Measurements from ENCODE around the gene NR3C1.

The NR3C1 gene

DNA sequence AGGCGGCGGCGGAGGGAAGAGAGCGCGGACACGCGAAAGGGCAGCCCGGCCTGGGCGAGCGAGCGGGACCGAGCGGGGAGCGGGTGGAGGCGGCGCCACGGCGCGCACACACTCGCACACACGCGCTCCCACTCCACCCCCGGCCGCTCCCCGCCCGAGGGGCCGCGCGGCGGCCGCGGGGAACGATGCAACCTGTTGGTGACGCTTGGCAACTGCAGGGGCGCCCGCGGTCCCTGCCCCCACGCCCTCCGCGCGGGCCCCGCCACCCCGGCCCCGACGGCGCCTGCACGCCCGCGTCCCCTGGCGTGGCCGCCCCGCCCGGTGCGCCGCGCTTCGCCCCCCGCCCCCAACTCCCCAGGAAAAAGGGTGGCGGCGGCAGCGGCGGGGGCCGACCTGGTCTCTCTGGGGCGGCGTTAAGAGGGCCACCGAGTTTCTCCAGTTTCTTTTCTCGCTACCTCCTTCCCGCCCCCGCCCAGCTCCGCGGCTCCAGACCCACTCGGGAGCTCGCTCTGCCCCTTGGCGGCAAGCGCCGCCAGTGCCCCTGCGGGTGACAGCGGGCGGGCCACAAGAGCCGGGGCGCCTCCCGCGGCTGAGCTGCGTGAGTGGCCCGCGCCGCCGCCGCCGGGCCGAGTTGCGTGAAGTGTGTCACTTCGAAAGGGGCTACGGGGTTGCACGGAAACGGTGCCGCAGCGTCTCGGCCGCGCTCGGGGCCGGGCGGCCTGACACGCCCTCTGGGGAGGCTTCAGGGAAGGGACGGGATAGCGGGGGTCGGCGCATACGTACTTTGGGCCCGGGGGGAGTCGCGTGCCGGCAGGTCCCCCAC, at the start of gene NR3C1:
NR3C1 (minus strand) TSS at position 94 of the 823 bp plus-strand sequence. CDS start 2,847 bp downstream, outside the sequence.
- DNase-seq = peak; percentile 85

DNA sequence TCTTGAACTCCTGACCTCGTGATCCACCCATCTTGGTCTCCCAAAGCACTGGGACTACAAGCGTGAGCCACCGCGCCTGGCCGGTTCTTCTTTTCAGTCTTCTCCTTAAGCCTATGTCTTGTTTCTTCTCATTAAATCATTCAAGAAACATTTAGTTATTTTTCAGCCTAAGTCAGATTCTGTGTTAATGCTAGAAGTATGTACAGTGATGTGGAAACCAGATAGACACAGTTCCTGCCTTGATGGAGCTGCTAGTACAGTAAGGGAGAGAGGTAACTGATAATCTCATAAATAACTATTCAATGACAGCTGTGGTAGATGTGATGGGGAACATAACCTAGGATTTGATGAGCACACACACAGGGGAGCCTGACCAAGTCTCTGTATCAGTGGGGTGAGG, 46.3 kb upstream of the NR3C1 start:
- DNase-seq = no peak

DNA sequence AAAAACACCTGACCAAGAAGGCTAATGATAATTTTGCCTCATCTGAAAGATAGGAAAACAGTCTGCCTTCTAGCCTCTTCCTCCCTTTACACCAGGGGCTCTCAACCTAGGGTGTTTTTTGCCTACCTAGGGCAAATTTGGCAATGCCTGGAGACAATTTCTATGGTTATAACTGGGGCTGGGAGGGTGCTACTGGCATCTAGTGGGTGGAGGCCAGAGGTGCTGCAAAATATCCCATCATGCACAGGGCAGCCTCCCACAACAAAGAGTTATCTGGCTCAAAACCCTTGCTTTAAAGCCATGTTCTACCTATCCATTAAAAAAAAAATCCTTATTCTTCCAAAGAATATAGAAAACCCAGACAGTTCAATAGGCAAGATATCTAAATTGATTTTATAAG, 45.0 kb upstream of the NR3C1 start:
- DNase-seq = peak; percentile 4

DNA sequence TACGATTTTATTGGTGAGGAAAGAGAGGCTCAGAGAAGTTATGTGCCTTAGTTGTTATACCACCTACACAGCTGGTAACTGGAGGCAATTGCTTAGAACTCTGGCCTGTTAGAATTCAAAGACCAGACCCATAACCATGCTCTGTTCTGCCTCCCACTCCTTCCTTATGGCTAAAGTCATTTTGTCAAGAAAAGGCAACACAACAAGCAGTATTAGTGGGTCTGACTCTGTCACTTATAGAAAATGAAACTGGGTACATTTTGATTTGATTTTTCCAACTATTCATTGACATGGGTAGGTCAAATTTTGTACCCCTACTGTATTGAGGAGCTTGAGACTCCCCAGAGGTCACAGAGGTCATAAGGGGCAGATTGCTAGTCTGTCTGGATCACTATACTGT, 44.5 kb upstream of the NR3C1 start:
- DNase-seq = no peak

DNA sequence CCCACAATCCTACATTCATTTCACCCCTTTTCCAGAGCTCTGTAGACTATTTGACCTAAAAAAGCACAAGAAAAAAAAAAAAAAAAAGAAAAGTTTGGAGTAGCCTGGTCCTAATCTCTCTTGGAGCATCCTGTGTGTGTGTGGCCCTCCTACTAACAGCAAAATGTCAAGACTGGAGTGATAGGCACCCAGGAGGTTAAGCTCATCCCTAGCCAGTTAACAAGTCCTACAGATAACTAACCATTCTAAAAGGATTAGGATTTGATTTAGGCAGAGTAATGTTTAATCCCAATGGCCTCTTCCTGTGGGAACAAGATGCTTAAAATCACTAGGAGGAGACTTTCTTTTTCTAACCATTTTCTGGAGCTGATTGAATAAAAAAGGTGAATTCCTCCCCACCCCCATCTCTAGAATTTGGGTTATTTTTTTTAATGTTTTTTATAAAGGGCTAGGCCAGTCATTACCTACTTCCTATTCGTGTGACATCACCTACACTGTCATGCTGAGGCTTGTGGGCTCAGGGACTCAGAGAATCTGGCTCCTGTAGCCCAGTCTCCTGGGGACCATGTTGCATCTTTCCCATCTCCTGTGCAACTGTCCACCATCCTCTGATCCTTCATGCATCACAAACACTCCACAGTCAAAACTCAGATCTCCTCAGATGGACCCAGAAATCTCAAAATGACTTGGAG, 43.2 kb upstream of the NR3C1 start:
- DNase-seq = no peak

DNA sequence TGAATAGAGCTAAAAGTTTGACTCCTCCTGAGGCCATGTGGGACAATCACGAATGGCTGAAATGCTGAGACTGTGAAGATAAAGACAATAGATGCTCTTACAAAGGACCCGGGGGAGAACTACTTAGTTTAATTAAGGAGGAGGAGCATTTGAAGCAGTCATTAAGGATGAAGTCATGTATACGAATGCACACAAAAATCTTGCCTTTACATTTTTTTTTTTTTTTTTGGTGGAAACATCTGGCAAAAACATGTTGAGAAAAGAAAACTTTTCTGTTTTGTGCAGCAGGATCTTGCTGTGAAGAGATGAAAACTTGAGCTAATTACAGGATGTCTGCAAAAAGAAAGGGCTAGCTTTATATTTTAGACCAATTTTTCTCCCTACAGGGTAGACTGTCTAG, 42.3 kb upstream of the NR3C1 start:
- DNase-seq = no peak

DNA sequence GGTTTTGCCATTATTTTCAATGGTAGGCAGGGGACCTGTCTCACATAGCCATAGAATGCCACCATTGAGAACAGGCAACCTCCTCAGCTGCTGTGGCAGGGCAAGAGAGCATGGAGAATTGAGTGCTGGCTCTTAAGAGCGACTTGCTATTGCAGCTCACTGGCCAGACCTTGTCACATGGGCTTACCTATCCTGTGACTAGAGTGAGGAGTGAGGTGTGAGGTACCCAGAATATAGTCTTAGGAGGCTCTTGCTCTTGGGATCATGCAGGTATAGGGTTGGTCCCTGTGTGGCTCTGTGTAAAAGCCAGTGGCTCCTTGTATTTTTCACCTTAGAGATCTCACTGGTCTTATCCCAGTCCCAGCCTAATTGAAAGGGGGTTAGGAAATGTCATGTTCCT, 39.8 kb upstream of the NR3C1 start:
- no peak for DNase-seq

DNA sequence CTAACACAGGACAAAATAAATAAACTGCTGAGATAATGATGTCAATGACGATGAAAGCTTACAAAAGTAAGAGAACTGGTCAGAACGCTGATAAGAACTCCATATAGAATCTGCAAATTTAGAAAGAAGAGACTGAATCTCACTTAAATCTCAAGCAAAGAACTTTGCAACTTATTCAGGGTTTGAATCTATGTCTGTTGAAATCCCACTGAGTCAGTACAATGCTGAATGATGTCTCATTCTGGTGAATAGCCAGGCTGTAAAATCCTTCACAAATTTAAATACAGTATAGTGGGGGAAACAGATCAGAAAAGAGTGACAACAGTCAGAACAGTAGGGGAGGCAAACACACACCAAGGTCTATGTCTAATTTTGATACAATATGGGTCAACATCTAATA, 38.9 kb upstream of the NR3C1 start:
- DNase-seq = no peak

DNA sequence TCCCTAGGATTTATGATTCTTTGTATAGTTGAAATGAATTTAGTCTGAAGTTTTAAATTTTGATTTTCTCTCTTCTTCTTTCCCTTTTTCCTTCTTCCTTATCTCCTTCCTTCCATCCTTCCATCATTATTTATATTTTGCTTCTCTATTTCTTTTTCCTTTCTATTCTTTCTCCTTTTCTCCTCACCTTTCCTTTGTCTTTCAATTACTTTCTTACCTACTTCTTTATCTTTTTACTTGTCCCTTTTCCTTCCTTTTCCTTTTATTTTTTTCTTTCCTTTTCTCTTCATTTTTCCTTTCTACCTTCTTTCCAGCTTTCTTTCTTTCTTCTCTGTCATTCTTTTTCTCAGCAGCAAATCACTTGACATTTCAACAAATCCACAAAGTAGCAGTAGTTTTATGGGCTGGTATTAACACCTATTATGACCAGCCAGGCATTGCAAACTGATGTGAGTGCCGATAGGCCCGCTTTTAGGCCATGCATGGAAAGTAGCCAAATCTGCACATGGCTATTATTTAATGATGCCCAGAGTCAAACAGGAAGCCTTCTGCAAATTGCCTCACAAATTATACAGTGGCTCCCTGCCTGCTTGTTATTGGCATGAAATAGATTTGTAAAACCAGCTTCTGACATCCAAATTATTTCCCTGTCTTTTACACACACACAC, 37.1 kb upstream of the NR3C1 start:
- DNase-seq = no peak

DNA sequence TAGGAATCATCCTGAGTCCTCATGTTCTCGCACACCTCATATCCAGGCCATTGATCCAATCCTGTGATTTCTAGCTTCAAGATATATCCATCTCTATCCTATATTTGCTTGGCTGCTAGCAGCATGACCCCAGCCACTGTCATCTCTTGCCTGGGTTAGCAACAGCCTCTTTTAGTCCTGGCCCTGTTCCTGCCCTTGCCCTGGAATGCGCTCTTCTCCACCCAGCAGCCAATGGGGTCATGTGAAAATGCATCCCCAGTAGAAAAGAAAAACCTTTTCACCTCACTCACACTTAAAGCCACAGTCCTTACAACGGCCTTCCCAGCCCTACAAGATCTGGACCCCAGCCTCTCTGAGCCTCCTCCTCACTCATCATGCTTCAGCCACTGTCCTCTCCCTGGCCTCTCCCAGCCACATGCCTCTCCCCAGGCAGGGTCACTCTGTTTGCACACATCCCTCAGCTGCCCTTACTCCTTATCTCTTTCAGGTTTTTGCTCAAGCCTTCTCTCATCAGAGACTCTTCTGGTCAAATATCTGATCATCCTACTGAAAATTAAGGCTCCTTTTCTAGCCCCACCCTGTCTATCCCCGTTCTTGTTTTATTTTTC, 34.3 kb upstream of the NR3C1 start:
- DNase-seq = no peak

DNA sequence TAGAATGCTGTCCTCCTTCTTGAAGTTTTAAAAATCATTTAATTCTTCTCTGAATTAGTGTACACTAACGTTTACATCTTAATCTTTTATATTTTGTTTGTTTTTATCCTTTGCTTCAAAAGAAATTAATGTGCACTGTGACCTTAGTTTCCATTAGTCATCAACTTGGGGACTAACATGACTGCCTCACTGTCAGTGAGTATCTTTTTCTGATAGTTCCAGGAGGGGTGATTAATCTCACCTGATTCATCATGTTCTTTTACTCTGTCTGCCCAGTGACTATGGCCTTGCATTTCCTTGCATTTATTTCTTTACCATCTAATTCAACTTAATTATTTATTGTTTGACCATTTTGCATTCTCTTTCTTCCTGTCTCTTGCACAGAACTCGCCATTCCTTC, 33.4 kb upstream of the NR3C1 start:
- DNase-seq = no peak

DNA sequence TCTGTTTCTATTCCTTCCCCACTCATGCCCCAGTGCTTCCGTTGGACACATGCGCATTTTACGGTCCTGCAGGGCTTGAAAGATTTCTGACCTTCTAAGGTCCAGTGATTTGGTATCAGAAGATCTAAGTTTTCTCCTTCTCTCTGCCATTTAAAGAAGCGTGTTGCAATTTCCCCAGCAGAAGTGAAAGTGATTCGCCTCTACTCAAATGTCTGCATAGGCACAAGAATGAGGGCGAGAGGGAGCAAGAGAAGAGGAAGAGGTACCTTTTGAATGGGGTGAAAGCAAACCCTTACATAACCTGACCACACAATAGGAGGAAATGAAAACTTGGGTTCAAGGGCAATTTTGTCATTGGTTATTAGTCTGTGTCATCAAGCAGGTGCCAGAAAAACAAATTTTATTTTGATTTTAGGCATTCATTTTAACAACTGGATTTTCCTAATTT, 31.7 kb upstream of the NR3C1 start:
- DNase-seq = peak; percentile 28

DNA sequence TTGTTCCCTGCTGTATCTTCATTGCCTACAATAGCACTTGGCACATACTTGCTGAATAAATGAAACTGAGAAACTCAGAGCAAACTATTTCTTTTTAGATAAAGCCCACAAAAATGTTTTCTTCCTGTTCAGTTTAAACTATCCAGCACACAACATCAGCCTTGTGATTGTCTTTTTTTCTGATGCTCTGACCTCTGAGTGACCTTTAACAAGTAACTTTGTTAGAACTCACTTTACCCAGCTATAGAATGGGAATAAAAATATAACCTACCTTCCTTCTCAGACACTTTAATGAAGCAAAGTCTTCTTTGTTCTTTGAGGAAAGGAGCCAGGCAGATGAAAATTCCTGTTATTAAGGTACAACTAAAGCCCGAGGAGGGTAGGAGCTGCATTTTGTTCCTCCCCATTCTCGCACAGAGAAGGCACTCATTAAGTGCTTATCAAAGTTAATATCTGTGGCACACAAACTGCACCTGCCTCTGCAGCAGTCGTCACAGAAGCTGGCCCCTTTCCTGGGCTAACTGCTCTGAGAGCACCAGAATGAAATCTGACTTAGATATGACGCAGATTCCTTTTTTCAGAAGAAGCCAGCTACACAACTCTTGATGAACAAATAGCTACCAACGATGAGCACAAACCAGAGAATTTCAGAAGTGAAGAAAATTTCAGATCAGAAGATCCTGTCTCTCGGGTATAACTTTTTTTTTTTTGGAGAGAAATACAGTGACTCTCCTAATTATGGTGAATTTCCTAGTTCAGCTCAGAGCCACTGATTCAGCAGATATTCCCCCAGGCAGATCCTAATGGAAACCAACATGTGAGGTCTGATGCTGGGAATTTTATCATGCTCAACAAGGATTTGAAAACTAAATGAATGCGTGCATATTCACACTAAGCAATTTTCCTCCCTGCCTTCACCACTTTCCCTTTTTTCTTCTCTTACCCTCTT, 31.0 kb upstream of the NR3C1 start:
- no peak for DNase-seq

DNA sequence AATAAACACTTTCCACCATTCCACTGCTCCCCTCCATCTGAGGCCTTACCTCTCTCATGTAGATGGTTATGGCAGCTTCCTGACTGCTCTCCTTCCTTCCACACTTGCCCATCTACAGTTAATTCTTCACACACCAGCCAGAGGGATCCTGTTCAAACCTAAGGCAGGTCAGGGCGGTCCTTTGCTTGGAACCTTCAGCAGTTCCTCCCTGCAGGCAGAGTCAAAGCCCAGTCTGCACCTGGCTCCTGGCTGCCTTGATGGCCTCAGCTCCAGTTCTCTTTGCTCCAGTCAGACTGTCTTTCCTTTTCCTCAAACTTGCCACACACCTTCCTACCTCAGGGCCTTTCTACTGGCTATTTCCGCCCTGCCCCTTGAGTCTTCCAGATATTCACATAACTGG, 30.2 kb upstream of the NR3C1 start:
- no peak for DNase-seq

DNA sequence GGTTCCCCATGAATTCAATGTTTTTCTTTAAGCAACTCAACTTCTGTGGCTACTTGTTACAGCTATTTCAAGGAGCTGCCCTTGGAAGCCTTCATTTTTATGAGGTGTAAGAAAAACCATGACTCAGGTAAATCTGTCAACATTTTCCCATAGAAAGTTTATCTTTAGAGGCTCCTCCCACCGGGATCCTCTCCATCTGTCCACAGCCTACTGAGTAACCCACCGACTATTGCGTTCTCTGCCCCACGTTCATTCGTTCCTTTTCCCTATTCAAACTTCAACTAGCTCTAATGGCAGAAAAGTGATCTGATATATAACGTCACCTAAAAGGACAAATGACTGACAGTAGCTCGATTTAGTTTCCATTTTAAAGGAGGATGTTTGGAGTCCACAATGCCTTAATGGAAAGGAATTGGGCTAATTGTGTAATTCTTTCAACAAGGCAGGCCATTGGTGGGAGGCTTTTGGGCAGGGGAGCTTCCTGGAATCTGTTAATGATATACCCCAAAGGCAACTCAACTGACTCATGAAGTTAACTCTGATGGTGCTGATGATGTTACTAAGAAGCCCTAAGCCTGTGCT, 29.3 kb upstream of the NR3C1 start:
- DNase-seq = no peak

DNA sequence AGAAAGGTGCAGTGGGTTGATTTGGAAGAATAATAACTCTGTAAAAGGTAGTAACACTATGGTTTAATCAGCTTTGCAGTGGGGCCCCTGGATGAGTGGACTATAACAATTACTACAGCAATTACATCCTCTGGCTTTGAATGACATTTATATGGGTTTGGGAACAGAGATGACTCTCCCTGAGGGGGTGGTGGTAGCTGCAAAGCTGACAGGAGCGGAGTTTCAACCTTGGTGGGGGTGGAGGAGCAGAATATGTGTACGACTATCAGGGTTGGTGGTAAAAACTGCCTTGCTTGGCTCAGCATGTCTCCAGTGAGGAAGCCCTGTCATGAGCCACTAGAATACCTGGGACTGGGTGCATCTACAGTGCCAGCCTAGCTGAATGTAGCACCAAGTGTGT, 28.3 kb upstream of the NR3C1 start:
- no peak for DNase-seq

DNA sequence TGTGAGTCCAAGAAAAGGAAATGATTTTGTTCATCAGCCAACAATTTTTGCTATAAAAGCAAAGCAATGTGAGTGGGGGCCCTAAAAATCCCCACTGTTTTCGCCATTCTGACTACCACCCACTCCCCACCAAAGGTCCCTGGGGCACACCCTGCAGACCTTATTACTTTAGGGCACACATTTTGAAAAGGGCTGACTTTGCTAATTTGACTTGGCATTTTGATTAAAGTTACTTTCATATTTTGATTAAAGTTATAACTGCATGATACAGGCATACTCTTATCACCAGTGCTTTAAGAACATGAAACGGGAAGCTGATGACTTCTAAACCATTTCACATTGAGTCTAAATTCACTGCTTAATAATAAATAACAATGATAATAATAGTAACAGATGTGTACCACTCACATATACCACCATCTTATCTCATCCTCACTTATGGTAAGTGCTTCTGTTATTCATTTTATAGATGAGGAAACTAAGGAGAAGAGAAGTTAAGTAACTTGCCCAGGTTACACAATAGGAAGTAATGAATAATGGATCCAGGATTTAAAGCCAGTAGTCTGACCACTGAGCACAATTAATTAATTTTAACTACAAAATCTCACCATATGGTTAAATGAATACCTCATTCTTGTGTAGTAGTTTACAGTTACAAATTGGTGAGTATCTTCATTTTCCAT, 25.4 kb upstream of the NR3C1 start:
- DNase-seq = no peak

DNA sequence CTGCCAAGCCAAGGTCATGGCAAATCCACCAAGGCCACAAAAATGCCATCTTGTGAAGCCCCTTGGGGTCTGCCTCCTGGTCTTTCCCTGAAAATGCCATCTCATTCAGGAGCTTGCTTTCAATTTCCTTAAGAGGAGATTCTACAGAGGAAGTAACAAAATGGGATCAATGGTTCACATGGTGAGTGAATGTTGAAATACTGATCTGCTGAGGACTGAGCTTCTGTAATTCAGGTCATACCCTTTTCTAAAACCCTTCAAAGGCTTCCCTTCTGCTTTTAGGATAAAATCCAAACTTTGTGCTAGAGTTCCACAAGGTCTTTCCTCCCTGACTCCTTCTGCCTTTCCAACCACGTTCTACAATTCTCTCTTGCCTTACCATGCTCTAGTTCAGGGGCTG, 24.7 kb upstream of the NR3C1 start:
- no peak for DNase-seq

DNA sequence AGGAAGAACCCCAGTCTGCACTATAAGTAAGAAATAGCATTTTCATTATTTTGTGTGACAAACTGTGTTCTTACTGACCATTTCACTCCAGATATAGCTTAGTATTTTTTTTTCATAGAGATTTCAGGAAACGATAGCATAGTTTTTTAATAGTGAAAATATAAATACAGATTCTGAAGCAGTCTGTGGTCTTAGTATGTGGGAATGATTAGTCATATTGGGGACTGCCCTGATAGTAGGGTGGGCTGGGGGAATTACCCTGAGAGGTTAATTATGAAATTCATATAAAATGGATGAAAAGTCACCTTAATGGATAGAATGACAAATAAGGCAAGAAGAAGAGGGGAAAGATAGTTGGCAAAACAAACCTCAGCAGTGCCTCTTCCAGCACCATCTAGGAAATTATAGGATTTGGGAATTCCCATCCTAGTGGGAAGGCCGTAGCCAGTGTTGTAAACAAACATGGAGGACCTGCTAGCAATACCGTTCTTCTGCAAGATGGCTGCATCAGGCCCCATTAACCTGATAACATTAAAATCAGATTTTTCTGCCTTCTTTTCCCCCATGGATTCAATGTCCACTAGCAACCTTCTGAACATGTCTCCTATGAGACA, 23.7 kb upstream of the NR3C1 start:
- no peak for DNase-seq

DNA sequence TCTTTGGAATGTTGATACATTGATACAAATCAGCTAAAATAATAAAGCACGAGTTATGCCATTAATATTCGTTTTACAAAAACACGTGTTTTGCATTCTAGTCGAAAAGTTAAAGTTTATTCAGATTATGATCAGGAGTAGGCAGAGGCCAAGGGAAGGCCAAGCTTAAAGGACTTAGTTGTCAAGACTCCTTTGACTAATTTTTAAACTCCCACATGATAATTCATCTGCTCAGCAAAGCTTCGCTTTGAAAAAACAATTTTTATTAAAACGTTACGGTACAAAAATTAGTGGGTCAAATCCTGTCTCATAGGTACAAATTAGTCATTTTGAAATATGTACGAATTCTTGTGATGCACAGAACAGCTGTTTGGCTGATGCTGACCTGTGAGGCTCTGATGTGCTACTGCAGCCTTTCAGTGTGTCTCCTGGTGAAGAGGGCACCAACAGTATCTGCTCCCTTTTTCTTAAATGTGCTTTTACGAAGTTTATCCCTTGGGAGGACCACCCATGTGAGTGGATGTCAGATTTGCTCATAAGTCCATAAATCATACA, 23.0 kb upstream of the NR3C1 start:
- no peak for DNase-seq

DNA sequence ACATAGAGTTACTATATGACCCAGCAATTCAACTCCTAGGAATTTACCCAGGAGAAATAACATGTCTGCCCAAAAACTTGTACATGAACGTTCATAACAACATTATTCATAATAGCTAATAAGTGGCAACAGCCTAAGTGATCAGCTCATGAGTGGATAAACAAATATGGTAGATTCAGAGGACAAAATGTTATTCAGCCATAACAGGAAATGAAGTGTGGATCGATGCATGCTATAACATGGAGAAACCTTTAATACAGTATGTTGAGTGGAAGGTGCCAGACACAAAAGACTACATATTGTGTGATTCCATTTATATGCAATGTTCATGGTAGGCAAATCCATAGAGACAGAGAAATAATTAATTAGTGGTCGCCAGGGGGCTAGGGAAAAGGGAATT, 22.3 kb upstream of the NR3C1 start:
- no peak for DNase-seq

All from hematopoietic multipotent progenitor cell treated with erythropoietin and hydrocortisone succinate and interleukin-3 and kit ligand, for 8 days (in vitro differentiated cells).